GM10266 (cell line): ENCODE measurements around the gene GTSE1.
"Not testable (repeated sequence)": the region's sequence is repeated elsewhere in the genome, so short reads cannot be mapped to it uniquely, and the experiment has no call there.

Experiments
- DNase-seq: peaks from one replicate; pipeline ENCODE4 v3.0.0; 2012; ENCODE audit errors: extremely low spot score
- CTCF ChIP-seq: IDR thresholded peaks from 2 replicates; pipeline ENCODE4 v1.5.1; 2012; ENCODE audit warnings: mild to moderate bottlenecking, low read depth; ENCODE audit not compliant: control insufficient read depth, insufficient read depth; ENCODE audit errors: missing control alignments

The GTSE1 gene

GRCh38 chr22:46303347-46303965 is 6.8 kb downstream of the GTSE1 start:
- DNase-seq = no peak
- no peak for TF ChIP-seq CTCF

GRCh38 chr22:46308283-46308988 is 11.8 kb downstream of the GTSE1 start:
- no peak for TF ChIP-seq CTCF
- no peak for DNase-seq

- DNase-seq = no peak
- TF ChIP-seq CTCF = no peak
Measured at GRCh38 chr22:46309526-46310085, 12.9 kb downstream of the GTSE1 start.

- TF ChIP-seq CTCF = no peak
- DNase-seq = no peak
Measured at GRCh38 chr22:46312056-46312455, 15.4 kb downstream of the GTSE1 start.

GRCh38 chr22:46312848-46313247 is 16.2 kb downstream of the GTSE1 start:
- DNase-seq = not testable (repeated sequence)

GRCh38 chr22:46315976-46316375 is 19.3 kb downstream of the GTSE1 start:
- no peak for DNase-seq
- TF ChIP-seq CTCF = no peak

- no peak for DNase-seq
- TF ChIP-seq CTCF = no peak
Measured at GRCh38 chr22:46317646-46318045, 21.0 kb downstream of the GTSE1 start.
